Motor neuron (in vitro differentiated cells): ENCODE data around the gene CNTNAP5. TPM values are rescaled to one million over a fixed set of nuclear protein-coding genes. Genes with fewer than 3 reads are reported as not detected.

Experiments
- ATAC-seq, 8 experiments: fragments of 200-7000 bp; cut with Tn5 transposase; replicated peaks in 6 of 8; 2 replicates each; pipeline ENCODE4 v1.8.0; 2021; ENCODE audit warnings: mild to moderate bottlenecking in 8 of 8, moderate library complexity in 8 of 8
- H3K27ac ChIP-seq, 2 donors: fragments of 250-450 bp; sonication (Bioruptor Pico); 2 replicates each; pipeline ENCODE4 v1.9.0; 2021; ENCODE audit warnings: antibody characterized with exemption in 2 of 2, mild to moderate bottlenecking in 2 of 2, moderate library complexity in 1 of 2
- H3K4me1 ChIP-seq, 2 donors: fragments of 250-450 bp; sonication (Bioruptor Pico); replicated peaks in 1 of 2; 2 replicates each; pipeline ENCODE4 v1.6.1; 2021; ENCODE audit warnings: antibody characterized with exemption in 2 of 2, mild to moderate bottlenecking in 2 of 2, moderate library complexity in 1 of 2
- H3K4me3 ChIP-seq, 5 donors: fragments of 250-450 bp; sonication (Bioruptor Pico); 2 replicates each; pipeline ENCODE4 v1.9.0; 2021; ENCODE audit warnings: antibody characterized with exemption in 5 of 5, mild to moderate bottlenecking in 5 of 5, moderate library complexity in 4 of 5
- WGBS, 10 experiments: fragments of 450-650 bp; shearing (Covaris generic); methylation state at CpG; one replicate each; pipeline ENCODE4 v1.0.0; 2022; 5-methylcytosine and 5-hydroxymethylcytosine counted together
- in situ Hi-C, 9 experiments: fragments of 400-800 bp; cut with MboI; loops; one replicate each; pipeline ENCODE4 v1.15.0; 2021; ENCODE audit warnings: low sequenced_read_pairs in 9 of 9, low pct_unique_long_range_greater_than_20kb in 2 of 9; ENCODE audit not compliant: unreplicated experiment in 9 of 9
- total RNA-seq, 8 experiments: library from RNA; unstranded; fragments of 300-600 nt; gene quantifications; 2 replicates each; pipeline versions ENCODE4 v1.2.3 to v1.2.4, GENCODE V29; 2022

The CNTNAP5 gene
- total RNA-seq, 8 experiments from 2014 or later = 0.28 to 12.6 (median 8.7) TPM; not detected in 2

DNA sequence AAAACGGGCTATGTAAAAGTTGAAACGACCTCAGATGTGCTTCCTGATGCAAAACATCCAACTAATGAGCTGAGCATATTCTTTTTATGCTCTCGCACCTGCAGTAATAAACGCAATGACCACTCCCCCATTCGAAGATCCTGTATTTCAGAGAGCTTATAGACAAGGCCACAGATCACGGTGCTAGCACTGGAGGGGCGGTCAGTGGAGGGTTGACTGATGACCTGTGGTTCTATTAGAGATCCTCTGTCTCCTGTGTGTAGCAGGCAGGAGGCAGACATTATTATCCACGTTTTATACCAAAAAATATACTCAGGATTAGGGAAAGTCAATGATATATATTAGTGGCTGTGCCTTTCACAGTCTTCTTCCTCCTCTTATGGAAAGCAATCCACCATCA lies 457.0 kb downstream of the CNTNAP5 start:
- WGBS, 10 experiments = 0 to 74% (median 52%) methylated on average over 3 to 6 of the region's 8 CpGs; no CpG with 5 or more reads in 2 of the 10 experiments
- H3K4me1 ChIP-seq = peaks cover 18 to 42% of the 10 kb centered on the region in 2 donors
- H3K27ac ChIP-seq = no peak overlapping the region
- ATAC-seq = peak in 3 of 8 experiments; percentile 58 to 71 (median 64)
- H3K4me3 ChIP-seq = no peak overlapping the region
- in situ Hi-C loops = no loop called here

DNA sequence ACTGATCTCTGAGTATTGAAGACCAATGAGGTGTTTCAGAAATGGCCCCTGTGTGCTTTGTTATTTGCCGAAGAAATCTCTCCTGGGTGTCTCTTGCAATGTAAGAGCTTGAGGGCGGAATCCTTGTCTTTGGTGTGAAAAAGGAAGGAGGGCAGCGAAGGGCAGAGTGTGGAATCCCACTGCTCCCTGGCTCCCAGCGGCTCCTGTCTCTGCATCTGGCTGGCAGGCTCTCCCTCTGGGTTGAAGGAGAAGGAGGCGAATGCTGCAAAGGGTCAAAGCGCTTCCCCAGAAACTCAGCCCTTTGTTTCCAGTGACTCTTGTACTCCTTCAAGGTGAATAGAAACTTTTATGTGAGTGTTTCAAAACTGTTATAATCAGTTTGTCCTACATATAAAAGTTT lies 457.5 kb downstream of the CNTNAP5 start:
- no peak overlapping the region for H3K4me3 ChIP-seq
- 0 to 100% (median 63%) methylated on average over 1 to 6 of the region's 6 CpGs; no CpG with 5 or more reads in 3 of the 10 experiments for WGBS, 10 experiments
- no peak overlapping the region for H3K27ac ChIP-seq
- no peak for ATAC-seq
- H3K4me1 ChIP-seq = peaks cover 18 to 42% of the 10 kb centered on the region in 2 donors
- in situ Hi-C loops = no loop called here

DNA sequence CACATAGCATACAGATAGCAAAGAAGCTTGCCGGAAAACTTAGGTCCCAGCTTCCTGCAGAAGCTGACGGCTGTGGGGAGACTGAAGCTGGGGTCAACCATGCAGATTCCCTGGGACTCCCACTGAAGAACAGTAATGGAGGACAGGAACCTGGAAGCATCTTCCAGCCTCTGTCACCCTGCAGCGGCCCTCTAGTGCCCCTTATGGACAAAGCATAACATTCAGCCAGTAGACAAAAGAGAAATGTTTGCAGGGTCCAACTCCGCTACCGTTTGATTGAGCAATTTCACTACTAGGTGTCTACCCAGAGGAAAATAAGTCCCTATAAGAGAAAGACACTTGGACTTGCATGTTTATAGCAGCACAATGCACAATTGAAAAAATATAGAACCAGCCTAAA lies 460.6 kb downstream of the CNTNAP5 start:
- in situ Hi-C loops = no loop called here
- Histone ChIP-seq H3K27ac (no peak overlapping the region), H3K4me1 (peaks cover 13 to 20% of the 10 kb centered on the region in 2 donors), H3K4me3 (no peak overlapping the region)
- 50 to 100% (median 94%) methylated on average over 1 to 5 of the region's 5 CpGs; no CpG with 5 or more reads in 3 of the 10 experiments for WGBS, 10 experiments
- no peak for ATAC-seq

DNA sequence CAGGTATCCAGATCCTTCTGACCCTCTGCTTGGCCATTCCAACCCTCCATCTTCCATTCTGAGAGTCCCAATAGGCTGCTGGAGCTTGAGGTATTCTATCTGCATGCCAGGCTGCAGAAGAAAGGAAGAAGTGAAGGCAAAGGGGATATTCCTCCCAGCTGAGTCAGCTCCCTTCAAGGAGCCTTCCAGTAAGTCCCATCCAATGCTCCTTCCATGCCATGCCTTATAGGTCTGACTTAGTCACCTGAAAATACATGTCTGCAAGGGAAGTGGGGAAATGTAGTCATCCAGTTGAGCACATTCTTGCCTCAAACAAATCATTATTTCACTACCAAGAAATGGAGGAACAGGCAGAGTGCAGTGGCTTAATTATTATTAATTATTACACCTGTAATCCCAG lies 464.6 kb downstream of the CNTNAP5 start:
- Histone ChIP-seq H3K4me3 (no peak overlapping the region), H3K27ac (no peak overlapping the region), H3K4me1 (no peaks in the 10 kb centered on the region)
- ATAC-seq = no peak
- in situ Hi-C loops = no loop called here

DNA sequence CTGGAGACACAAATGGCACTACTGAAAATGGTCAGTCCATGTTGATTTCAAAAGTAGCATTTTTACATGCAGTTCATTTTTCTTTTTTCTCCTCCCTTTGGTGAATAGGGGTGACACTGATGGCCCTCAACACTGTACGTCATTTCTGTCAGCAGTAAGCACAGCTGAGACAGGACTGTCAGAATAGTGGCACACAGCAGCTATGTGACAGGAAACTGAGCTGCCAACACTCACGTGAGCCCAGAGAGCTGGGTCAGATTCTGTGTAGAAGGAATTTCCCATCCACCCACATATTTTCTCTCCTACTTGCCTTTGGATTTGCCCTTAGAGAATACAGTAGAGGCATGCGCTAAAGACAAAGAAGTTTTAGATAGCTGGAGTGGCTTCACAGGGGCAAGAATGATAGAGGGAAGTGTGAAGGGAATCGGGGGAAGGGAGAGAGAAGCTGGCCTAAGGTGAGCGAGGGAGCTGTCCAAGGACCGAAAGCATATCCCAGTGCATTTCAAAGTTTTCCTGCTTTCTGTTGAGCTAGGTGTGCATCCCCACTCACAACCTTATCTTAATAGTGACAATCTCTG lies 476.6 kb downstream of the CNTNAP5 start:
- Histone ChIP-seq H3K4me1 (no peaks in the 10 kb centered on the region), H3K27ac (no peak overlapping the region), H3K4me3 (no peak overlapping the region)
- in situ Hi-C loops = no loop called here
- ATAC-seq = peak in 3 of 8 experiments; percentile 33 to 50 (median 36)
- WGBS, 10 experiments = 0 to 94% (median 53%) methylated on average over 1 to 4 of the region's 6 CpGs; no CpG with 5 or more reads in 3 of the 10 experiments

DNA sequence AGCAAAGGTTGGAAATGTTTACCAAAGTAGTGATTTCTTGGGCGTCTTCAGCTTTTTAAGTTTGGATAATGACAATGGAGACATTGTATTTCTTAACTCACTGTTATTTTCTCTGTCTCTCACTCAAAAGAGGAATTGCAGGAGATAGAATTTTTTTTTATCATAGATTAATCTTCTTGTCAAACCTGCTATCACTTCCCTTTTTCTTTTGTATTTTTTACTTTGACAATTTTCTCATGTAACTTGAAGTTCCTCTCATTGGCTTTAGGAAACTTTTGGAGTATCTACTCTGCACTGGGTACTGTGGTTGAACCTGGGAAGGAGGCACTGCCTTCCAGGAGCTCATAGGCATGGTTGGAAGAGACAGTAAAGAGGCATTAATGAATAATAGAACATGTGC lies 489.1 kb downstream of the CNTNAP5 start:
- 0 to 88% (median 75%) methylated on average over 1 of the region's 1 CpG; no CpG with 5 or more reads in 1 of the 10 experiments for WGBS, 10 experiments
- Histone ChIP-seq H3K4me1 (peaks cover 0 to 3% of the 10 kb centered on the region in 2 donors), H3K4me3 (no peak overlapping the region), H3K27ac (no peak overlapping the region)
- in situ Hi-C loops = no loop called here
- ATAC-seq = no peak

DNA sequence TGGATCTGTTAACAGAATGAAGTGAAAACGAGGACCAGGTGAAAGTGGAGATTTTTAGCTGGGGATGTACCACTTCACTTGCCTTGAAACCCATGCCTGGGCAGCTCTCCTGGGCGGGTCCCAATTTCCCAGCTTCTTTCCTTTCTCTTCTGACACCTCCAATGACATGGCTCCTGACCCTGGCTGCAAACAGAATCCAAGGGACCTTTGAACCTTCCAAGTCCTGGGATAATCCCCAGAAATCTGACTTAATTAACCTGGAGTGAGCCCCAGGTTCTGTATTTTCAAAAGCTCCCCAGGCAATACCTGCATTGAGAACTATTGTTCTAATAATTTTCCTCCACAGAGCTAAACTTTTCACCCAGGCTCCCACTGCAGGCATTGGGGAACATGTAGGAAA lies 495.9 kb downstream of the CNTNAP5 start:
- no peak for ATAC-seq
- Histone ChIP-seq H3K27ac (no peak overlapping the region), H3K4me1 (peaks cover 4 to 25% of the 10 kb centered on the region in 2 donors), H3K4me3 (no peak overlapping the region)
- in situ Hi-C loops = no loop called here
- WGBS, 10 experiments = 0 to 100% (median 48%) methylated on average over 1 to 2 of the region's 2 CpGs; no CpG with 5 or more reads in 4 of the 10 experiments

DNA sequence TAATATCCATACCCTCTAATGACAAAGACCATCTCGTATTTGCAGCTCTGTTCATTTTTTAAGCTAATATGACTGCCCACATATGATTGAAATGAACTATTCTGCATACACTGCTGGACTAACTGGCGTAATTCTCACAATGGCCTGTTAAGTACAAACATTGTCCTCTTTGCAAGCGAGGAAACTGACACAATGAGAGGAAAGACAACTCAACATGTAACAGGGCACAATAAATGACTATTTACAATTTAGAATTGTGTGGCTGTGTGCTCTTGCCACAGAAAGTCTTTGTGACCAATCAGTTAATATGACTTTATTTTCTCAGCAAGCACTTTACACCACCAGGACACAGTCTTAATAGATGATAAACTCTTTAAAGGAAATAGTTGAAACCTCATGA lies 498.0 kb downstream of the CNTNAP5 start:
- 0 to 100% (median 44%) methylated on average over 2 to 3 of the region's 3 CpGs; no CpG with 5 or more reads in 2 of the 10 experiments for WGBS, 10 experiments
- peaks cover 9 to 46% of the 10 kb centered on the region in 2 donors for H3K4me1 ChIP-seq
- no peak for ATAC-seq
- H3K4me3 ChIP-seq = no peak overlapping the region
- no peak overlapping the region for H3K27ac ChIP-seq
- in situ Hi-C loops = no loop called here

DNA sequence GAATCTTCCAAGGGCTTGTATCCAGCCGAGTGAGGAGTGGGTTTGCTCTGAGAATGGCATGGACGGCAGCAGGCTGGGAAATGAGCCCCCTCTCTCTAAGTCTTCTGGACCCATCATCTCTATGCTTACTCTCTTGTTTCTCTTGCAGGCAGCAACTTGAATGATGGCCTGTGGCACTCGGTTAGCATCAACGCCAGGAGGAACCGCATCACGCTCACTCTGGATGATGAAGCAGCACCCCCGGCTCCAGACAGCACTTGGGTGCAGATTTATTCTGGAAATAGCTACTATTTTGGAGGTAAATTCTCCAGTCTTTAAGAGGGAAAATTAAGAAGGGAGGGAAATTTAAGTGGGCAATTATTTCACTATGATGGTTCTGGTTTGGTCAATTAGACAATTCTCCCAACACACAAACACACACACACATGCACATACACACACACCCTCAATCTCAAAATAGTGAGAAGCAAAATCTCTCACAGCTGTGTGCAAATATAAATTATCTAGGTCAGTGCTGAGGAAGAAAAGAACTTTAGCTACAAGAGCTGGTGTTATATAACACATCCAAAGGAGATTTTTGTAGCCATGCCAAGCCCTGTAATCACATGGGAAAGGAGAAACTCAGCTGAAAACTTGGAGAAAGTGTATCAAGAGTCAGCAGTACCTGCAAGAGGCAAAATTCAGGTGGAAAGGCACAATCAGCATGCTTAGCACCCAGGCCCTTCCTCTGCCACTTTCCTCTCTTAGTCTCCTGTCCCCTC lies 499.2 kb downstream of the CNTNAP5 start:
- WGBS, 10 experiments = 6 to 72% (median 33%) methylated on average over 1 to 4 of the region's 7 CpGs; no CpG with 5 or more reads in 4 of the 10 experiments
- in situ Hi-C loops = no loop called here
- Histone ChIP-seq H3K4me1 (peaks cover 8 to 44% of the 10 kb centered on the region in 2 donors), H3K4me3 (no peak overlapping the region), H3K27ac (no peak overlapping the region)
- ATAC-seq = no peak

DNA sequence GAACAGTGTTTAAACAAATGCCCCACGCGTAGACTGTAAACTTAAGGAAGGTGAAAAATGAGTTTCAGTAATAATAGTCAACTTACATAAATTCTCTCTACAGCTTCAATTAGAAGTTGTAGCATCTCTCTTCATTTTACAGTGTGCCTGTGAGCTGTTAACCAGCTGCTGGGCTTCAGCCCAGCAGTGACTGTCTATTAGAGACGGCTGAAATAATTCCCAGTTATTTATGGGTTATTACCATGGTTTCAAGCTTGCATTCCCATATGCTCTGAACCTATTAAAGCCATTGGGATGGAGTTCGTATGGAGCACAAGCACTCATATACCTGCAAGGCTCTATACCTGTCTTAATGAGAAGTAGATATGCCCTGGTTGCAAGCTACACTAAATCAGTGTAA lies 501.1 kb downstream of the CNTNAP5 start:
- 0 to 100% (median 40%) methylated on average over 1 to 4 of the region's 4 CpGs; no CpG with 5 or more reads in 1 of the 10 experiments for WGBS, 10 experiments
- no peak overlapping the region for H3K4me3 ChIP-seq
- H3K4me1 ChIP-seq = peaks cover 5 to 37% of the 10 kb centered on the region in 2 donors
- in situ Hi-C loops = no loop called here
- ATAC-seq = peak in 2 of 8 experiments; percentile 32 to 62
- H3K27ac ChIP-seq = no peak overlapping the region

DNA sequence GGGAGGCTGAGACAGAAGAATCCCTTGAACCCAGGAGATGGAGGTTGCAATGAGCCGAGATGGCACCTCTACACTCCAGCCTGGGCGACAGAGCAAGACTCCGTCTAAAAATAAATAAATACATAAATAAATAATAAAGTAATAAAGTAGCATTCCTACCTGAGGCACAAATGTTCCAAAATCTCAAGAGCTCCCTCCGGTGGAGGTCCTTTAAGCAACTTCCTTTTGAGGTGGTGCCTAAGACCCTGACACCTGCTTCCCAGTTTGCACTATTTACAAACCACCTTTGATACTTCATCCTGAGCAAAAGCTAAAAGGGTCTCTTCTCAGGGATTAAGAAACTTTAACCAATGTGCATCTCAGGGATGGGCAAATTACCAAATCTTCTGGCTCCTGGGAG lies 505.1 kb downstream of the CNTNAP5 start:
- H3K27ac ChIP-seq = no peak overlapping the region
- ATAC-seq = no peak
- peaks cover 5 to 31% of the 10 kb centered on the region in 2 donors for H3K4me1 ChIP-seq
- H3K4me3 ChIP-seq = no peak overlapping the region
- in situ Hi-C loops = no loop called here
- 36 to 100% (median 83%) methylated on average over 1 to 4 of the region's 4 CpGs; no CpG with 5 or more reads in 2 of the 10 experiments for WGBS, 10 experiments

DNA sequence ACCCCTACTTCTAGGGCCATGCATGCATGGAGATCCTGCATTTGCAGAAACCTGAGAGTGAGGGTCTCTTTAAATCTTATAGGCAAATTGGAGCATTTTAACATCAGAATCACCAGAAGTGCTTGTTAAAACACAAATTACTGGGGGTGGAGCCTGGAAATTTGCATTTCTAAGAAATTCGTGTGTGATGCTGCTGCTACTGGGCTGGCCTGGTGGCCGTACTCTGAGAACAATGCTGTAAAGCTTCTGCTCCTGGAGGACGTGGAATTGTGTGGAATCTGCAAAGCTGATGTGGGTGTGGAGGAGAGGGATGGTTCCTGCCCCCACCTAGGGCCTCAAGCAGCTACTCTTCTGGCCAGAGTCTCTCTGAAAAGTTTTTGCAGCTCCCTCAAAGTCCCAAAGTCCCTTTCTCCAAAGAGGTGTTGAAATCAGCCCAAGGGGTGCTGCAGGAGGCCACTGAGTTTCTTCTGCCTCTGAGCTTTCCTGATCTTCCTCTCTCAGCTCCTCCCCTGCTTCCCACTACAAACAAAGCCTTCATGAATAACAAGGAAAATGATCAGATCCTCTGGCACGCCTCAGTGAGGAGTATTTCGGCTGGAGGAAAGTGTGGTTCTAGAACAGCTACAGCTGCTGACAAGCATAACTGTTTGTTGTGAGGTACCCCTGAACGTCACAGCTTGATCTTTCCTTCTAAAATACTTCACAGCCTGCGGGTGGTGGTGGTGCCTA lies 508.3 kb downstream of the CNTNAP5 start:
- H3K27ac ChIP-seq = peak overlapping the region in 1 of 2 donors; percentile 46
- ATAC-seq = peak in 3 of 8 experiments; percentile 72 to 84 (median 78)
- no peaks in the 10 kb centered on the region for H3K4me1 ChIP-seq
- in situ Hi-C loops = no loop called here
- 0 to 86% (median 40%) methylated on average over 1 to 5 of the region's 7 CpGs; no CpG with 5 or more reads in 1 of the 10 experiments for WGBS, 10 experiments
- H3K4me3 ChIP-seq = no peak overlapping the region

DNA sequence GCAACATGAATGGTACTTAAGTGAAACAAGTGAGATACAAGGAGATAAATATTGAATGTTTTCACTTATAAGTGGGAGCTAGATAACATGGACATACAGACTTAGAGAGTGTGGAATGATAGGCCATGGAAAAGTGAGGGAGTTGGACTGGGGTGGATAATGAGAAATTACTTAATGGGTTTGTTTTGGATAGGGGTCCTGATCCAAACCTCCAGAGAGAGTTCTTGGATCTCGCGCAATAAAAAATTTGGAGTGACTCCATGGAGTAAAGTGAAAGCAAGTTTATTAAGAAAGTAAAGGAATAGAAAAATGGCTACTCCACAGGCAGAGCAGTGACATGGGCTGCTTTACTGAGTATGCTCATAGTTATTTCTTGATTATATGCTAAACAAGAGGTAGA lies 508.9 kb downstream of the CNTNAP5 start:
- H3K27ac ChIP-seq = no peak overlapping the region
- 23 to 100% (median 90%) methylated on average over 2 of the region's 2 CpGs; no CpG with 5 or more reads in 2 of the 10 experiments for WGBS, 10 experiments
- H3K4me3 ChIP-seq = no peak overlapping the region
- in situ Hi-C loops = no loop called here
- no peak for ATAC-seq
- H3K4me1 ChIP-seq = peaks cover 0 to 3% of the 10 kb centered on the region in 2 donors
